HG03135 (cell line): ENCODE results near the gene VSNL1.
"Not testable (repeated sequence)": the region's sequence is repeated elsewhere in the genome, so short reads cannot be mapped to it uniquely, and the experiment has no call there.

Experiments used
- ATAC-seq: cut with Tn5 transposase; IDR thresholded peaks from one replicate; pipeline ENCODE4 v1.9.1; 2021; ENCODE audit warnings: mild to moderate bottlenecking, moderate library complexity; ENCODE audit not compliant: unreplicated experiment

Gene VSNL1

DNA sequence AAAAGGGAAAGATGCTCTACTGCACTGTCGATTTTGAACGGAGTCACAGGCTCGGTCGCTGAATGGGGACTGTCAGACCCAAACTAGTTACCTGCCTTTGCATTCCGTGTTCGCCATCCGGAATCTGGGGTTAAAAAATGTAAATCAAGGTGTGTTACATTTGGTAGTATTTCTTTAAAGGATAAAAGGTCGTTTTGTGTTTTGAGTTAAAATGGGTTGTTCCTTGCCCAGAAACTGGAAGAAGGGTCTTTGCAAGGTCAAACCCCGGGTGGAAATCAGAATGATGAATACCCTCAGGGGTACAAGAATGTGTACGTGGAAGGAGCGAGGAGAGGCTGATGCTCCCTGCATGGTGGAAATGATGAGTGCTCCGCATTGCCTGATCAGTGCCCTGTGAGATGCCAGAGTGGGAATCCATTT lies 1.0 kb downstream of the VSNL1 start:
- ATAC-seq = no peak

DNA sequence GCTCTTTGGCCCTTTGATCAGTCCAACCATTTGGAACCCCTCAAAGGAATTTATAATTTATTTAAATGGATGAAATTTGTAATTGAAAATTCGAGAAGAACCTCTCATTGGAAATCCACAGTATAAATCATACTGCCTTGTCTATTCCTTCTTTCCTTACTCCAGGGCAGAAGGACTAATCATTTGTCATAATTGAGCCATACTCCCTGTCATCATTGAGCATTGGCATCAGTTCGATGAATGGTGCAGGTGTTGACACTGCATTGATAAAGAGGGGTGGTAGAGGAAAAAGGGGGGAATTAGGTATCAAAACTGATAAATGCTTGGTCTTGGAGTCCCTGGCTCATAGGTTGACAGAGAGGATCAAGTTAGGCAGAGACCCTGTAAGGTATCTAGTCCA lies 2.0 kb downstream of the VSNL1 start:
- ATAC-seq = no peak

GRCh38 chr2:17543131-17543660 lies 2.7 kb downstream of the VSNL1 start:
- no peak for ATAC-seq

GRCh38 chr2:17543848-17544247 lies 3.4 kb downstream of the VSNL1 start:
- ATAC-seq = no peak

- no peak for ATAC-seq
These were observed 3.8 kb downstream of the VSNL1 start for GRCh38 chr2:17544256-17544655.

GRCh38 chr2:17545680-17546613 lies 5.5 kb downstream of the VSNL1 start:
- no peak for ATAC-seq

DNA sequence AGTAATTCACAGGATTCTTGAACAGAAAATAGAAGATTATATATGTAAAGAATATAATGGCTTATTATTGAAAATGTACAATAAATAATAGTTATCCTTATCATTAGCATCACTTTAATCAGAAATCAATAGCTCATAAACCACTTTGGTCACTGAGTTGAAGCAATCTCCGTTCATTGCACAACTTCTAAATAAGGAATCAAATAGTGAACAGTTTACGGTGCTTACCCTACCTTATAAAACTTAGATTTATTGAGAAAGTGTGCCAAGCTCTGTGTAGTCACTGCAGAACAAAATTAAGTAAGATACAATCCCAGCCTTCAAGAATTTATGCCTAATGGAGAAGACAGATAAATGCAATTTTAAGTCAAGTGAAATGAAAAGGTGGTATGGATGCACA lies 6.7 kb downstream of the VSNL1 start:
- no peak for ATAC-seq

GRCh38 chr2:17547737-17548136 lies 7.2 kb downstream of the VSNL1 start:
- no peak for ATAC-seq

DNA sequence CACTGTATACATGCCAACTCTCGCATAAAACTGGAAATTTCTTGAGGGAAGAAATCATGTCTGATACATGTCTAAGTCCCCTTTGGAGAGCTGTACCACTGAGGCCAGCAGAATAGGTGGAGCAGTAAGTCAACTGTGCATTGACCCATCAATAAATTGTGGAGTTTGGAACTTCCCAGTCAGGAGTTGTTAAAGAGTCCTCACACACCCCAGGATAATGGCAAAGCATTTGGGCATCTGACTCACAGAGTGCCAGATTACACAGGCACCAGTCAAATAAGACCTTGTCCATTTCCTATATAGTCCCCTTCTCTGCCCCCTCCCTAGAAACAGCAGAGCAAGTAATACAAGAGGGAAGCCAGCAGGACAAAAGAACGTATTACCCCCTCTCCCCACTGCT lies 10.4 kb downstream of the VSNL1 start:
- no peak for ATAC-seq

DNA sequence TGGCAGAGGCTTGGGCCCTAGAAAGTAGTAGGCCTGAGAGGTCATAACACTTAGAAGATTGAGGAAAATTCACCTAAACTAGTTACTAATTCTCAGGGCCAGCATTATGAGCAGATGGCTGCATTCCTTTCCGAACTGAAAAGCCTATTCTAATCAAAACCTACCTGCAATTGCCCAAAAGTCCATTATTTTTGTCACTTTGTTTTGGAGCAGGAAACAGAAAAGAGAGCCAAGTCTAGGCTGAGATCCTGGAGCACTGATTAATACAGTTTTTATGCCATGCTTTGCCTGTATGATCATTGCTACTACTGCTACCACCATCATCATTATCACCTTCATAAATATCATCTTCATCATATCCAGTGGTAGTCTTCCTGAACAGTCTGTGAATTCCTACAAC lies 14.7 kb downstream of the VSNL1 start:
- no peak for ATAC-seq

DNA sequence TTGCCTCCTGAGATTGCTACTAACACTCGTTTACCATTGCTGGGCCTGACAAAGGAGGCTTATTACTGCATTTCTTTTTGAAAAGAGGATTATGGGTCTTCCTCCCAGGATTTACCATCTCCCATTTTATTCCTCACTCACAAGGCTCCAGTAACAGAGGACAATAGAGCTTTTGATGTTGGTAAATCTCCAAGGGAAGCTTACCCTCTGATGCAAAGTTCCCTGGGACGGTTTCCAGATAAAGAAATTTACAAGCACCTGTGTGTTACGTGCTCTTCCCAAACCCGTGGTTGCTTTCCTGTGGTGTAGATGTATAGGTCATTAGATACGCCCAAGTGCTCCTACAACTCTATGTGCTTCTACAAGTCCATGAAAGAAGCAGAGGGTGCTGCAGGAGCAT lies 17.1 kb downstream of the VSNL1 start:
- no peak for ATAC-seq

- no peak for ATAC-seq
These were observed 17.6 kb downstream of the VSNL1 start for GRCh38 chr2:17558053-17558452.

GRCh38 chr2:17558878-17559277 lies 18.4 kb downstream of the VSNL1 start:
- no peak for ATAC-seq

- ATAC-seq = not testable (repeated sequence)
These were observed 25.2 kb downstream of the VSNL1 start for GRCh38 chr2:17565726-17566125.

- no peak for ATAC-seq
These were observed 31.2 kb downstream of the VSNL1 start for GRCh38 chr2:17571681-17572080.

GRCh38 chr2:17573085-17573803 lies 32.7 kb downstream of the VSNL1 start:
- ATAC-seq = no peak

DNA sequence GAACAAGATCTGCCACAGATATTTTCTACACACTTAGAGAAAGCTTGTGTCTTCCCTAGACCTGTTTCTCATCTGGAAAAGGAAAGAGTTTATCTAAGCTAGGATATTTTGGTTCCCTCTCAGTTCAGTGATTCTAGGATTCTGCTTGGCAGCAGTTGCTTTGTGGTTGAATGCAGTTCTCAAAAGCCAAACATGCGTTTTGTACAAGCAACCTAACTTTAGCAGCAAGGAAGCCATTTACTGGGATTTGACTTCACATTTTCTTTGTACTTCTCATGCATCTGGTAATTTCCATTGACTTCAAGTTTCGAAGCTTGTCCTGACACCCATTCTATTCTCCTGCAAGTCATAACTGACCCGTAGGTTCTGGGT lies 33.3 kb downstream of the VSNL1 start:
- no peak for ATAC-seq

DNA sequence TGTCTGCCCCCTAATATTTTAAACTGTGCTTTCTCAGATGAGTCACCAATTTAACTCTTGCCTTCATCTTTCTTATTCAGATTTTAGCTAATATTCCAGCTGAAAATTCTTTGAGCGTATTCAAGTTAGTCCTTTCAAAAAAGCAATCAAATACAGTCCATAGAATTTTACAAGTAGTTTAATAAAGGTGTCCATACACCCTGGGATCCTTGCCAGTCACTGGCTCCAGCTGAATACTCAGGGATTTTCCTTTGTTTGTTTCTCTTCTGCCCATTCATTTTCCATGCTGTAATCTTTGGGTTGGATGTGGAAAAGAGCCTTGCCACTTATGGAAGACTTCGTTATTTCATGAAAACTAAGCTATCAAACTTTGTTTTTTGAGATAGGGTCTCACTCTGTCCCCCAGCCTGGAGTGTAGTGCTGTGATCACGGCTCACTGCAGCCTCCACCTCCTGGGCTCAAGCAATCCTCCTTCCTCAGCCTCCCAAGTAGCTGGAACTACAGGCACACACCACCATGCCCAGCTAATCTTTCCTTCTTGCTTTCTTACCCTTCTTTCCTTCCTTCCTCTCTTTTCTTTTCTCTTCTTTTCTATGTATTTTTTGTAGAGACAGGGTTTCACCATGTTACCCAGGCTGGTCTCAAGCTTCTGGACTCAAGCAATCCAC lies 34.0 kb downstream of the VSNL1 start:
- no peak for ATAC-seq

DNA sequence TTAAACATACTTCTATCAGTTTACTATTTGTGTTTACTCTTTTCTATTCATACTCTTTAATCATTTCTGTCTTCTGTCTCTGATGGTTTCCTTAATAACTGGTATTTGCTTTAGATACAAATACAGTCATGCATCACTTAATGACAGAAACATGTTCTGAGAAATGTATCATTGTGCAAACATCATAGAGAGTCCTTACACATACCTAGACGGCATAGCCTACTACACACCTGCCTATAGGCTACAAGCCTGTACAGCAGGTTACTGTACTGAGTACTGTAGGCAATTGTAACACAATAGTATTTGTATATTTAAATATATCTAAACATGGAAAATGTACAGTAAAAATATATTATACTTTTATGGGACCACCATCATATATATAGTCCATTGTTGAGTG lies 36.3 kb downstream of the VSNL1 start:
- no peak for ATAC-seq

GRCh38 chr2:17578466-17578928 lies 38.0 kb downstream of the VSNL1 start:
- ATAC-seq = no peak

DNA sequence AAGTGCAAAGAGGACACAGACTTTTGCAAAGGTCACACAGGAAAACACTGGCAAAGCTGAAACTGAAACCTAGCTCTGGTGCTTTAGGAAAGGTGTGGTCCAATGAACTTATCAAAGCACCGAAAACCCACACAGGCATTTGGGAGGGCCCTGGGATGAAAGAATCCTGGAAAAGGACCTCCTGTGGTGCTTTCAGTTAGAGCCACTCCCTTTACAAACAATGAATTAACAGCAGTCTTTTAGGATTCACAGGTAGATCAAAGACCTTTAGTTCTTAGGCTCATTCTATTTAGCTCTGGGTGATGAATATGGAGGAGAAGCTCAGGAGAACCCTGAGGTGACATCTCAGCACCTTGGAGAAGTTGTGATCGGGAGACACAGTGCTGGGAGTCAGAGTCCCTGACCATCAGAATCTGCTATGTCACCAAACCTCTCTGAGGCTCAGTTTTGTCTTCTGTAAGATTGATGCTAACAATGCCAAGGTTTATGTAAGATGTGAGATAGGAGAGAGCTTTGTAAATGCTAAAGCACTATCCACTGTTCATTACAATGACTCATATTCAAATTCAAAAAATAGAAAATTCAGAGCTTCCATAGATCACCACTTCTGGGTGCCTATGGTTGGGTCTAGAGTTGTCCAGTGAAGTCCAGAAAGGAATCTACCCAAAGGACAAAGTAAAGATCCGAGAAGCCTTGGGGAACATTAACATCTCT lies 39.3 kb downstream of the VSNL1 start:
- no peak for ATAC-seq
